HG03280 (cell line): ENCODE results near the gene TMEM255B.
"Not testable (repeated sequence)": the region's sequence is repeated elsewhere in the genome, so short reads cannot be mapped to it uniquely, and the experiment has no call there.

Source experiments
- ATAC-seq: cut with Tn5 transposase; IDR thresholded peaks from one replicate; pipeline ENCODE4 v1.9.1; 2021; ENCODE audit warnings: mild to moderate bottlenecking, moderate library complexity; ENCODE audit not compliant: unreplicated experiment

Gene TMEM255B

GRCh38 chr13:113784645-113785024, 25.6 kb downstream of the TMEM255B start:
- no peak for ATAC-seq

GRCh38 chr13:113785051-113786010, 26.3 kb downstream of the TMEM255B start:
- no peak for ATAC-seq

- no peak for ATAC-seq
These were observed 27.3 kb downstream of the TMEM255B start for GRCh38 chr13:113786262-113786841.

- no peak for ATAC-seq
These were observed 28.7 kb downstream of the TMEM255B start for GRCh38 chr13:113787694-113788093.

GRCh38 chr13:113788413-113789135, 29.5 kb downstream of the TMEM255B start:
- no peak for ATAC-seq

- no peak for ATAC-seq
These were observed 30.1 kb downstream of the TMEM255B start for GRCh38 chr13:113789167-113789566.

GRCh38 chr13:113789931-113790330, 30.9 kb downstream of the TMEM255B start:
- ATAC-seq = not testable (repeated sequence)

- no peak for ATAC-seq
These were observed 32.2 kb downstream of the TMEM255B start for GRCh38 chr13:113791226-113791625.

GRCh38 chr13:113791761-113792160, 32.7 kb downstream of the TMEM255B start:
- ATAC-seq = no peak

GRCh38 chr13:113792236-113792770, 33.3 kb downstream of the TMEM255B start:
- no peak for ATAC-seq

GRCh38 chr13:113792886-113793717, 34.1 kb downstream of the TMEM255B start:
- ATAC-seq = no peak

- no peak for ATAC-seq
These were observed 34.7 kb downstream of the TMEM255B start for GRCh38 chr13:113793718-113794085.

GRCh38 chr13:113794086-113794485, 35.1 kb downstream of the TMEM255B start:
- ATAC-seq = no peak

GRCh38 chr13:113794764-113795173, 35.7 kb downstream of the TMEM255B start:
- ATAC-seq = no peak

GRCh38 chr13:113795362-113795761, 36.3 kb downstream of the TMEM255B start:
- ATAC-seq = not testable (repeated sequence)

- no peak for ATAC-seq
These were observed 37.4 kb downstream of the TMEM255B start for GRCh38 chr13:113796211-113796963.

GRCh38 chr13:113796964-113797676, 38.1 kb downstream of the TMEM255B start:
- ATAC-seq = no peak

- ATAC-seq = no peak
These were observed 39.3 kb downstream of the TMEM255B start for GRCh38 chr13:113798200-113798811.

- ATAC-seq = no peak
These were observed 41.5 kb downstream of the TMEM255B start for GRCh38 chr13:113800576-113800926.
